Left lung (tissue), 8 donors: ENCODE results near the gene HPF1. TPM values are rescaled to one million over a fixed set of nuclear protein-coding genes. Genes with fewer than 3 reads are reported as not detected.

Source experiments
- polyA plus RNA-seq, 6 donors: library from polyadenylated mRNA; unstranded; fragments of 120-200 nt; gene quantifications; one replicate each; pipeline ENCODE4 v1.2.1, GENCODE V29; 2013; ENCODE audit not compliant: insufficient read length in 6 of 6
- total RNA-seq, 2 donors: library from RNA; stranded (reverse); fragmentation: NEBNext Ultra II Directional; extraction: Animal tissue kit (Norgen Biotek cat#: 25700); gene quantifications; one replicate each; pipeline ENCODE4 v1.2.1, GENCODE V29; 2021
- donor health status: DM: no; HTN: yes; CAD: no.
- donor health status: DM: no; HTN: no; CAD: no.

HPF1 gene
- total and polyA plus RNA-seq, 8 donors = 16.0 to 51.3 (median 44.3) TPM

Other genes with a start within 250 kb of the HPF1 start
- gene NEK1, start 145.4 kb downstream of the HPF1 start, total RNA-seq = 10 to 100 TPM; 13.2 to 14.1 TPM
- gene NEK1, start 145.4 kb downstream of the HPF1 start, polyA plus RNA-seq = 10 to 100 TPM; 24.9 to 30.9 (median 28.6) TPM
- gene CLCN3, start 137.4 kb downstream of the HPF1 start, total RNA-seq = 10 to 100 TPM; 48.1 to 49.4 TPM
- 10 to 100 TPM; 61.1 to 78.2 (median 66.6) TPM for gene CLCN3, start 137.4 kb downstream of the HPF1 start, polyA plus RNA-seq